Transverse colon (tissue), 4 donors: ENCODE results near the gene OXCT2. TPM values are rescaled to one million over a fixed set of nuclear protein-coding genes. Genes with fewer than 3 reads are reported as not detected.

Source experiments
- DNase-seq: peaks from one replicate; pipeline ENCODE4 v3.0.0-alpha.2; 2019
- H3K27ac ChIP-seq, 4 donors: fragments of 200-600 bp; sonication (generic); 2 replicates each; pipeline ENCODE4 v1.5.1; 2016 to 2018; ENCODE audit warnings: inconsistent platforms in 4 of 4
- H3K27me3 ChIP-seq: fragments of 200-600 bp; sonication (generic); 2 replicates; pipeline ENCODE4 v1.5.1; 2017; ENCODE audit warnings: inconsistent platforms
- H3K36me3 ChIP-seq, 4 donors: fragments of 200-600 bp; sonication (generic); 2 replicates each; pipeline ENCODE4 v1.5.1; 2017 to 2019; ENCODE audit warnings: inconsistent platforms in 4 of 4
- H3K4me1 ChIP-seq, 4 donors: fragments of 200-600 bp; sonication (generic); 2 replicates each; pipeline ENCODE4 v1.5.1; 2017 to 2020; ENCODE audit warnings: inconsistent platforms in 4 of 4
- H3K4me3 ChIP-seq, 4 donors: fragments of 200-600 bp; sonication (generic); 1 replicate in 1 of 4; 2 replicates in 3 of 4; pipeline versions ENCODE4 v1.5.1 to v1.6.1; 2017 to 2019; ENCODE audit warnings: inconsistent platforms in 4 of 4
- H3K9me3 ChIP-seq, 2 donors: fragments of 200-600 bp; sonication (generic); 2 replicates each; pipeline ENCODE4 v1.5.1; 2017 to 2019; ENCODE audit warnings: inconsistent platforms in 2 of 2
- EP300 ChIP-seq: sonication (generic); formaldehyde crosslinking; IDR thresholded peaks from one replicate; pipeline ENCODE4 v1.6.1; 2017; ENCODE audit warnings: antibody characterized with exemption, low read depth
- POLR2A ChIP-seq: fragments of 450-650 bp; IDR thresholded peaks from one replicate; pipeline ENCODE4 v1.6.1; 2016; ENCODE audit warnings: antibody characterized with exemption, mild to moderate bottlenecking, moderate library complexity
- POLR2AphosphoS5 ChIP-seq, 3 donors: sonication (generic); formaldehyde crosslinking; IDR thresholded peaks; one replicate each; pipeline ENCODE4 v1.6.1; 2016; ENCODE audit warnings: antibody characterized with exemption in 3 of 3
- WGBS, 2 donors: methylation state at CpG; one replicate each; pipeline ENCODE4 v1.1.5; 2018; ENCODE audit warnings: low coverage in 1 of 2; 5-methylcytosine and 5-hydroxymethylcytosine counted together
- in situ Hi-C, 4 donors: fragments of 200-750 bp; cut with MboI; loops; one replicate each; pipeline versions ENCODE4 v1.15.0 to v1.15.1; 2017; ENCODE audit warnings: low sequenced_read_pairs in 3 of 4, low pct_ligation_motif_present in 1 of 4, low pct_unique_long_range_greater_than_20kb in 1 of 4
- intact Hi-C: fragments of 100-400 bp; cut with DNase I; formaldehyde crosslinking; loops from one replicate; pipeline ENCODE4 v1.15.1; 2023; ENCODE audit warnings: low total_unique reads
- total RNA-seq, 4 donors: library from RNA; depleted of rRNA; stranded (reverse); fragments of >200 nt; gene quantifications; one replicate each; pipeline ENCODE4 v1.1.0, GENCODE V29; 2016
- TF ChIP-seq, protein P1 (sequence below), 5 experiments: fragments of 200-600 bp in 3 of 5; fragments of 450-650 bp in 2 of 5; sonication (generic) in 3 of 5; IDR thresholded peaks; 1 replicate in 2 of 5; 2 replicates in 3 of 5; pipeline ENCODE4 v1.5.1; 2016 to 2017; ENCODE audit warnings: antibody characterized with exemption in 5 of 5, inconsistent platforms in 3 of 5, mild to moderate bottlenecking in 2 of 5, moderate library complexity in 1 of 5

Gene OXCT2
- total RNA-seq, 4 donors from 2014 or later, result 0.40 to 10.8 (median 6.2) TPM

DNA sequence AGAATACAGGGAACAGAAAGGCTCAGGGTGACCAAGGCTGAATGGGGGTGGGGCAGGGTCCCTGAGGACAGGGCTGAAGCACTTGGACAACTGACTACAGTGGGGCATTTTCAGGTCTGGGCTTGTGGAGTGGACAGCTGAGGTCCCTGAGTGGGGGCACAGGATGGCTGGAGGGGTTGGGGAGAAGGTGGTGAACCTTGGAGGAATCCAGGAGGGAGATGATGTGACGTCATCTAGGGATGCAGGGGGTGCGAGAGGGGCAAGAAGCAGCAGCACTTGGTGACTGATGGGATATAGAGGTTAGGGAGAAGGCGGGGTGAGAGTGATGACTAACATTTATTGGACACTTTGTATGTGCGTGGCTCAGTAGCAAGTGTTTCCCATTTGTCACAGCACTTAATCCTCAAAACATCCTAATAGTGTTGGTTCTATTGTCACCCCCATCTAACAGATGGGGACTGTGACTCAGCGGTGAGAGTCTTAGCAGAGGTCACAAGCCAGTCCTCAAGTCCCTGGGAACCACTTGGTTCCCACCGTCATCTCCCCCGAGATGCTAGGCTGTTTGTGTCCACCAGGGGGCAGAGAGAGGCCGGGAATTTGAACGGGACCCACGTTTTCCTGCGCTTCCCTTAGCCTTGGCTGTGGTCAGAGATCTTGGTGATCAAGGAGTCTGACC lies 45.4 kb upstream of the OXCT2 start:
- Histone ChIP-seq H3K4me3 (no peak overlapping the region), H3K27ac (peak overlapping the region; percentile 84 to 90 (median 86)), H3K4me1 (peaks cover 9 to 29% (median 26%) of the 10 kb centered on the region in 4 donors), H3K36me3 (no peaks in the 10 kb centered on the region), H3K9me3 (no peaks in the 10 kb centered on the region), H3K27me3 (no peaks in the 10 kb centered on the region)
- TF ChIP-seq, protein P1, sequence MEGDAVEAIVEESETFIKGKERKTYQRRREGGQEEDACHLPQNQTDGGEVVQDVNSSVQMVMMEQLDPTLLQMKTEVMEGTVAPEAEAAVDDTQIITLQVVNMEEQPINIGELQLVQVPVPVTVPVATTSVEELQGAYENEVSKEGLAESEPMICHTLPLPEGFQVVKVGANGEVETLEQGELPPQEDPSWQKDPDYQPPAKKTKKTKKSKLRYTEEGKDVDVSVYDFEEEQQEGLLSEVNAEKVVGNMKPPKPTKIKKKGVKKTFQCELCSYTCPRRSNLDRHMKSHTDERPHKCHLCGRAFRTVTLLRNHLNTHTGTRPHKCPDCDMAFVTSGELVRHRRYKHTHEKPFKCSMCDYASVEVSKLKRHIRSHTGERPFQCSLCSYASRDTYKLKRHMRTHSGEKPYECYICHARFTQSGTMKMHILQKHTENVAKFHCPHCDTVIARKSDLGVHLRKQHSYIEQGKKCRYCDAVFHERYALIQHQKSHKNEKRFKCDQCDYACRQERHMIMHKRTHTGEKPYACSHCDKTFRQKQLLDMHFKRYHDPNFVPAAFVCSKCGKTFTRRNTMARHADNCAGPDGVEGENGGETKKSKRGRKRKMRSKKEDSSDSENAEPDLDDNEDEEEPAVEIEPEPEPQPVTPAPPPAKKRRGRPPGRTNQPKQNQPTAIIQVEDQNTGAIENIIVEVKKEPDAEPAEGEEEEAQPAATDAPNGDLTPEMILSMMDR (IDR thresholded peaks at IDR 0.05), result peak; percentile 77 to 99 (median 85)
- no peak for TF ChIP-seq POLR2A
- TF ChIP-seq POLR2AphosphoS5 (IDR thresholded peaks at IDR 0.05), result peak in 1 of 3 donors; percentile 4
- TF ChIP-seq EP300, result no peak
- DNase-seq, result peak; percentile 77
- 0 to 10% methylated on average over 1 to 11 of the region's 11 CpGs for WGBS, 2 donors
- intact Hi-C loops (loop anchor here (2.0 to 5.0 kb wide), 2 partner anchors 86 to 156 kb away; partner anchors contain the start of gene MYCL), in situ Hi-C loops (loop anchor here in 3 of 4 donors (5.0 to 10.0 kb wide), 2 partner anchors 156 to 158 kb away; no protein-coding TSS in a partner anchor)

DNA sequence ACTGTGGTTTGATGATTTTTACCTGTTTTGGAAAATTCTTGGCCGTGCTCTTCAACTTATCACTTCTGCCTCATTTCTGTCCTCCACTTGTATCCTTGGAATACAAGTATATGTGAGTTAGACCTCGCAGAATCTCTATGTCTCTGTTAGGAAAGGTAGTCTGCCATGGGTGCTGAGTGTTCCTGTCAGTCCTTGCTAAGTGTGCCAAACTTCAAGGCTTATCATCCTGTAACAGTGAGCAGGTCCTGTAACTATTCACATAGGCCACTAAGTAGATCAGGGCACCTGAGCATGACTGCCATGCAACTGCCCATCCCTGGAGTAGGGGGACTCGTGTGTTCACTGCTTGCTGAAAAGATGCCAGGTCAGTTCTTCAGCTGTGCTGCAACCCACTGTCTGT lies 41.8 kb upstream of the OXCT2 start:
- no peaks in the 10 kb centered on the region for H3K27me3 ChIP-seq
- H3K36me3 ChIP-seq, result no peaks in the 10 kb centered on the region
- intact Hi-C loops, result no loop called here
- DNase-seq, result no peak
- 83 to 85% methylated on average over 1 to 3 of the region's 3 CpGs for WGBS, 2 donors
- no peak for TF ChIP-seq POLR2AphosphoS5 (IDR thresholded peaks at IDR 0.05)
- TF ChIP-seq, protein P1 (IDR thresholded peaks at IDR 0.05), result no peak
- no peak for TF ChIP-seq EP300
- TF ChIP-seq POLR2A, result no peak
- peaks cover 4 to 6% (median 5%) of the 10 kb centered on the region in 4 donors for H3K4me1 ChIP-seq
- no peak overlapping the region for H3K4me3 ChIP-seq
- in situ Hi-C loops, result loop anchor here in 3 of 4 donors (5.0 to 10.0 kb wide), 2 partner anchors 94 to 162 kb away; no protein-coding TSS in a partner anchor
- no peak overlapping the region for H3K27ac ChIP-seq
- H3K9me3 ChIP-seq, result no peaks in the 10 kb centered on the region

DNA sequence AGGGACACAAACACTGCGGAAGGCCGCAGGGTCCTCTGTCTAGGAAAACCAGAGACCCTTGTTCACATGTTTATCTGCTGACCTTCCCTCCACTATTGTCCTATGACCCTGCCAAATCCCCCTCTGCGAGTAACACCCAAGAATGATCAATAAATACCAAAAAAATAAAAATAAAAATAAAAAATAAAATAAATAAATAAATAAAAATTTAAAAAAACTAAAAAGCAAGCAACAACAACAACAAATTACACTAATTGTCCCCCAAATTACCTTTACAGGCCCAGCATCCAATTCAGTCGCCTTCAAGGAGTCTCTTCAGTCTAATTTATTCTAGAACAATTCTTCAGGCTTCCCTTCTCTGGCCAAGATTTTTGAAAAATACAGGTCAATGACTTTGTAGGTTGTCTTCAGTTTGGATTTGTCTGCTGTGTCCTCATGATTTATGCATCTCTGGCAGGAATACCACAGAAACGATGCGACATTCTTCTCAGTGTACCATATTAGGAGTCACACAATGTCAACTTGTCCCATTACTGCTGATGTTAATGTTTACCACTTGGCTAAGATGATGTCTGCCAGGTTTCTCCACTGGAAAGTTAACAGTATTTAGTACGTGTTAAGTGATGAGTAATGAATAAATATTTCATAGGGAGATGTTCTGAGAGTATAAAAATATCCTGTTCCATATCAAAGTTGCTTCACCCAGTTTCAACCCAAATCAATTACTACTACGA lies 37.8 kb upstream of the OXCT2 start:
- intact Hi-C loops, result no loop called here
- DNase-seq, result no peak
- WGBS, 2 donors, result 82 to 85% methylated on average over 4 to 7 of the region's 8 CpGs
- peak in 1 of 3 donors; percentile 18 for TF ChIP-seq POLR2AphosphoS5 (IDR thresholded peaks at IDR 0.05)
- TF ChIP-seq, protein P1 (IDR thresholded peaks at IDR 0.05), result no peak
- no peak for TF ChIP-seq POLR2A
- in situ Hi-C loops, result no loop called here
- no peak overlapping the region for H3K27ac ChIP-seq
- no peak overlapping the region for H3K4me3 ChIP-seq
- no peaks in the 10 kb centered on the region for H3K9me3 ChIP-seq
- no peaks in the 10 kb centered on the region for H3K36me3 ChIP-seq
- H3K27me3 ChIP-seq, result no peaks in the 10 kb centered on the region
- no peaks in the 10 kb centered on the region for H3K4me1 ChIP-seq

DNA sequence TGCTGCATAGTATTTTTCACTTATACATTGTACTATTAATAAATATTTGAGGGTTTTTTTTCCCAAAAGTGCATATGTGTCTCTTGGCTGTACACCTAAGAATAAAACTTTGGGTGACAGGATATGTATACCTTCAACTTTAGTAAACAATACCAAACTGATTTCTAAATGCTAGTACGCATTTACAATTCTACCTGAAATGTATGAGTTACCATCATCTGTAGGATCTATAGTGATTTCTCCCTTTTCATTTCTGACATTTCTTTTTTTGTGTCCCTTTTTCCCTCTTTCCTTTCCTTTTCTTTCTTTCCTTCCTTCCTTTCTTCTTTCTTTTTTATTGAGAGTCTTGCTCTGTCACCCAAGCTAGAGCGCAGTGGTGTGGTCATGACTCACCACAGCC lies 34.2 kb upstream of the OXCT2 start:
- intact Hi-C loops, result no loop called here
- Histone ChIP-seq H3K4me1 (peaks cover 0 to 3% (median under 1%) of the 10 kb centered on the region in 4 donors), H3K36me3 (no peaks in the 10 kb centered on the region), H3K27me3 (no peaks in the 10 kb centered on the region), H3K9me3 (no peaks in the 10 kb centered on the region), H3K27ac (no peak overlapping the region), H3K4me3 (no peak overlapping the region)
- no peak for TF ChIP-seq POLR2AphosphoS5 (IDR thresholded peaks at IDR 0.05)
- TF ChIP-seq, protein P1 (IDR thresholded peaks at IDR 0.05), result no peak
- TF ChIP-seq EP300, result no peak
- no peak for TF ChIP-seq POLR2A
- 88 to 90% methylated on average over 2 of the region's 2 CpGs for WGBS, 2 donors
- no peak for DNase-seq
- in situ Hi-C loops, result no loop called here
